NOMO-1 (cell line): ENCODE data around the gene FARS2.

Source experiments
- DNase-seq, 2 experiments: peaks; one replicate each; lab custom pipeline; 2025; ENCODE audit not compliant: unreplicated experiment in 2 of 2; lab: John Stamatoyannopoulos, UW

The FARS2 gene

GRCh38 chr6:5707281-5708045 lies 446.1 kb downstream of the FARS2 start:
- no peak for DNase-seq

- DNase-seq = no peak
Observed at GRCh38 chr6:5710516-5710915, 449.2 kb downstream of the FARS2 start.

- DNase-seq = no peak
Observed at GRCh38 chr6:5710936-5711335, 449.6 kb downstream of the FARS2 start.

GRCh38 chr6:5712349-5713215 lies 451.3 kb downstream of the FARS2 start:
- DNase-seq = peak in 1 of 2 experiments; percentile 4

- no peak for DNase-seq
Observed at GRCh38 chr6:5713519-5713918, 452.2 kb downstream of the FARS2 start.

GRCh38 chr6:5718231-5718947 lies 457.1 kb downstream of the FARS2 start:
- DNase-seq = peak; percentile 52 to 76

GRCh38 chr6:5723841-5724691 lies 462.8 kb downstream of the FARS2 start:
- DNase-seq = peak; percentile 81 to 93

GRCh38 chr6:5724911-5725310 lies 463.6 kb downstream of the FARS2 start:
- DNase-seq = no peak

GRCh38 chr6:5726976-5727718 lies 465.8 kb downstream of the FARS2 start:
- DNase-seq = no peak

GRCh38 chr6:5728351-5729079 lies 467.2 kb downstream of the FARS2 start:
- no peak for DNase-seq

GRCh38 chr6:5729080-5729434 lies 467.7 kb downstream of the FARS2 start:
- peak in 1 of 2 experiments; percentile 45 for DNase-seq

GRCh38 chr6:5729813-5730517 lies 468.7 kb downstream of the FARS2 start:
- DNase-seq = no peak

GRCh38 chr6:5730585-5731263 lies 469.4 kb downstream of the FARS2 start:
- DNase-seq = no peak

GRCh38 chr6:5731435-5731834 lies 470.1 kb downstream of the FARS2 start:
- no peak for DNase-seq

GRCh38 chr6:5732496-5732895 lies 471.2 kb downstream of the FARS2 start:
- DNase-seq = no peak

- DNase-seq = no peak
Observed at GRCh38 chr6:5736016-5736738, 474.9 kb downstream of the FARS2 start.

GRCh38 chr6:5737460-5737859 lies 476.1 kb downstream of the FARS2 start:
- DNase-seq = no peak
